ENCODE measurements around the gene UBL5.

Gene UBL5

GRCh38 chr19:9797871-9798270 is 29.8 kb upstream of the UBL5 start:
- no peak for DNase-seq (ENCODE audit: low read depth)
- TF ChIP-seq, protein P1, sequence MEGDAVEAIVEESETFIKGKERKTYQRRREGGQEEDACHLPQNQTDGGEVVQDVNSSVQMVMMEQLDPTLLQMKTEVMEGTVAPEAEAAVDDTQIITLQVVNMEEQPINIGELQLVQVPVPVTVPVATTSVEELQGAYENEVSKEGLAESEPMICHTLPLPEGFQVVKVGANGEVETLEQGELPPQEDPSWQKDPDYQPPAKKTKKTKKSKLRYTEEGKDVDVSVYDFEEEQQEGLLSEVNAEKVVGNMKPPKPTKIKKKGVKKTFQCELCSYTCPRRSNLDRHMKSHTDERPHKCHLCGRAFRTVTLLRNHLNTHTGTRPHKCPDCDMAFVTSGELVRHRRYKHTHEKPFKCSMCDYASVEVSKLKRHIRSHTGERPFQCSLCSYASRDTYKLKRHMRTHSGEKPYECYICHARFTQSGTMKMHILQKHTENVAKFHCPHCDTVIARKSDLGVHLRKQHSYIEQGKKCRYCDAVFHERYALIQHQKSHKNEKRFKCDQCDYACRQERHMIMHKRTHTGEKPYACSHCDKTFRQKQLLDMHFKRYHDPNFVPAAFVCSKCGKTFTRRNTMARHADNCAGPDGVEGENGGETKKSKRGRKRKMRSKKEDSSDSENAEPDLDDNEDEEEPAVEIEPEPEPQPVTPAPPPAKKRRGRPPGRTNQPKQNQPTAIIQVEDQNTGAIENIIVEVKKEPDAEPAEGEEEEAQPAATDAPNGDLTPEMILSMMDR (IDR thresholded peaks at IDR 0.05; ENCODE audit: low read depth, low read length, missing control alignments) = no peak
- H3K4me3 ChIP-seq (ENCODE audit: low read depth, low read length) = no peak overlapping the region

GRCh38 chr19:9799162-9799561 is 28.6 kb upstream of the UBL5 start:
- no peak overlapping the region for H3K4me3 ChIP-seq (ENCODE audit: low read depth, low read length)
- TF ChIP-seq, protein P1 (IDR thresholded peaks at IDR 0.05; ENCODE audit: low read depth, low read length, missing control alignments) = no peak
- no peak for DNase-seq (ENCODE audit: low read depth)

- no peak for DNase-seq (ENCODE audit: low read depth)
- TF ChIP-seq, protein P1 (IDR thresholded peaks at IDR 0.05; ENCODE audit: low read depth, low read length, missing control alignments) = no peak
- H3K4me3 ChIP-seq (ENCODE audit: low read depth, low read length) = no peak overlapping the region
Observed at GRCh38 chr19:9801976-9802375, 25.7 kb upstream of the UBL5 start.

GRCh38 chr19:9806803-9807202 is 20.9 kb upstream of the UBL5 start:
- TF ChIP-seq, protein P1 (IDR thresholded peaks at IDR 0.05; ENCODE audit: low read depth, low read length, missing control alignments) = no peak
- DNase-seq (ENCODE audit: low read depth) = no peak
- H3K4me3 ChIP-seq (ENCODE audit: low read depth, low read length) = no peak overlapping the region

- DNase-seq (ENCODE audit: low read depth) = no peak
- TF ChIP-seq, protein P1 (IDR thresholded peaks at IDR 0.05; ENCODE audit: low read depth, low read length, missing control alignments) = no peak
- no peak overlapping the region for H3K4me3 ChIP-seq (ENCODE audit: low read depth, low read length)
Observed at GRCh38 chr19:9808855-9809824, 18.6 kb upstream of the UBL5 start.

DNA sequence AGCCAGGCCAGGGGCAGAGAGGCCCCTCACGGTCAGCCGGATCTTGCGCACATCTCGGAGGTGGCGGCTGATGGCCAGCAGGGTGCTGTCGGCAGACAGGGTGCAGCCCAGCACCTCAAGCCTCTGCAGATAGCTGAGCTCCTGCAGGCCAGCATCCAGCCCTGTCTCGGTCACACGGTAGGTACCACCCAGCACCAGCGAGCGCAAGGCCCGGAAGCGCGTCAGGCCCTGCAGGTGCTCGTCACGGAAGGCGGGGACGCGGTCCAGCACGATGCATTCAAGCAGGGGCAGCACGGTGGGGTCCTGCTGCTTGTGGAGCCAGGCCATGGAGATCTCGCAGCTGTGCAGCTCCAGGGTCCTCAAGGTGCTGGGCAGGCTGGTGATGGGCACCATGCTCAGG is 16.6 kb upstream of the UBL5 start:
- no peak overlapping the region for H3K4me3 ChIP-seq (ENCODE audit: low read depth, low read length)
- DNase-seq (ENCODE audit: low read depth) = no peak
- TF ChIP-seq, protein P1 (IDR thresholded peaks at IDR 0.05; ENCODE audit: low read depth, low read length, missing control alignments) = no peak

All from GM12864 (cell line).